Progenitor cell of endocrine pancreas (in vitro differentiated cells): ENCODE results near the gene LBX2. TPM values are rescaled to one million over a fixed set of nuclear protein-coding genes. Genes with fewer than 3 reads are reported as not detected.

Experiments used
- DNase-seq: peaks from one replicate; pipeline ENCODE4 v3.0.0; 2021; ENCODE audit warnings: low spot score; ENCODE audit not compliant: unreplicated experiment
- H3K27ac Mint-ChIP-seq: 2 replicates; pipeline ENCODE4 v1.8.0; 2021; ENCODE audit warnings: mild to moderate bottlenecking, moderate library complexity, mixed read lengths
- H3K27me3 Mint-ChIP-seq: 2 replicates; pipeline ENCODE4 v1.8.0; 2021; ENCODE audit warnings: mixed read lengths
- H3K36me3 Mint-ChIP-seq: 2 replicates; pipeline ENCODE4 v1.8.0; 2022; ENCODE audit warnings: mixed read lengths; ENCODE audit not compliant: insufficient read depth
- H3K4me1 Mint-ChIP-seq: 2 replicates; pipeline ENCODE4 v1.8.0; 2021; ENCODE audit warnings: low read depth, mixed read lengths
- H3K4me3 Mint-ChIP-seq: 2 replicates; pipeline ENCODE4 v1.8.0; 2021; ENCODE audit warnings: low read depth, mild to moderate bottlenecking, moderate library complexity, mixed read lengths
- H3K9me3 Mint-ChIP-seq: 2 replicates; pipeline ENCODE4 v1.8.0; 2021; ENCODE audit warnings: low read depth, mixed read lengths
- total RNA-seq: library from RNA; stranded (reverse); gene quantifications from 2 replicates; pipeline ENCODE4 v1.2.1, GENCODE V29; 2021
- TF ChIP-seq, protein P1 (sequence below): fragments of 200-600 bp; sonication (generic); IDR thresholded peaks from one replicate; pipeline ENCODE4 v1.5.0; 2021; ENCODE audit warnings: antibody characterized with exemption, mild to moderate bottlenecking; ENCODE audit not compliant: unreplicated experiment

LBX2 gene
- total RNA-seq, 1 donor from 2014 or later = 9.3 TPM

DNA sequence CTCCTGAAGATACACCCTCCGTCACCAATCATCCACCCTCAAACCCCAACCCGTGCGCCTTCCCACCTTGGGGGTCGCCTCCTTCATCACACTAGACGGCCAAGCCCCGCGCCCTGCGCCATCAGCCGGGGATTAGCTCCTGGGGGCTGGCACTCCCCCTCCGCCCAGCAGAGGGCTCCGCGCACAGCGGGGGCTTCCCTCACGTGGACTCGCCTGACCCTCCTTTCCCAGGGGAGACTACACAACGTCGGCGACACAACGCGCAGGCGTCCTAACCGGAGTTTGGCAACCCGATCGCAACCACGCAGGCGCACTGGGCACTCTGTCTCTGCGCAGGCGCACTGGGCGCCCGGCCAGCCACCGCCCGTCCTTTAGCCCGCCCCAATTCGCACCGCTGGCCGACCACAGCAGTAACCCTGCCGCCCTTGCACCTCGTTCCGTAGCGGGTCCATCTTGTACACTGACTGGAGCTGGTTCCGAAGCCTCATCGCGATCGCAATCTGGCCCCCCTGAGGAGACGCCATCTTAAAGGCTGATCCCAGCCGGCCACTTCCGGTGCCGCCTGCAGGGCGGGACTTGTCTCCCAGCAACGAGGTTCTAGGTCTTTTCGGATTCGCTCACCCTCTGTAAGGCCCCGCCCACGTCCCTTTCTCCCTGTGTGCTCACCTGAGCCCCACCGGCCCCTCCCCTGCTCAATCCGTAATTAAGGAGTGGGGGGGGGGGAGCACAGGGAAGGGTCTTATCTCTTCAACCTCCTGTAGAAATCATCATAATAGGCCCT, 7.9 kb upstream of the LBX2 start, which contains the start of gene PCGF1:
Gene PCGF1 (minus strand): TSS at position 551 of the 781 bp plus-strand sequence. CDS start 27 bp downstream, at position 524.
- peak; percentile 94 for DNase-seq
- peaks cover 12% of the 10 kb centered on the region for H3K36me3 Mint-ChIP-seq
- H3K27me3 Mint-ChIP-seq = peaks cover 29% of the 10 kb centered on the region
- peak within 1 kb of the TSS; percentile 100 for H3K27ac Mint-ChIP-seq
- TF ChIP-seq, protein P1, sequence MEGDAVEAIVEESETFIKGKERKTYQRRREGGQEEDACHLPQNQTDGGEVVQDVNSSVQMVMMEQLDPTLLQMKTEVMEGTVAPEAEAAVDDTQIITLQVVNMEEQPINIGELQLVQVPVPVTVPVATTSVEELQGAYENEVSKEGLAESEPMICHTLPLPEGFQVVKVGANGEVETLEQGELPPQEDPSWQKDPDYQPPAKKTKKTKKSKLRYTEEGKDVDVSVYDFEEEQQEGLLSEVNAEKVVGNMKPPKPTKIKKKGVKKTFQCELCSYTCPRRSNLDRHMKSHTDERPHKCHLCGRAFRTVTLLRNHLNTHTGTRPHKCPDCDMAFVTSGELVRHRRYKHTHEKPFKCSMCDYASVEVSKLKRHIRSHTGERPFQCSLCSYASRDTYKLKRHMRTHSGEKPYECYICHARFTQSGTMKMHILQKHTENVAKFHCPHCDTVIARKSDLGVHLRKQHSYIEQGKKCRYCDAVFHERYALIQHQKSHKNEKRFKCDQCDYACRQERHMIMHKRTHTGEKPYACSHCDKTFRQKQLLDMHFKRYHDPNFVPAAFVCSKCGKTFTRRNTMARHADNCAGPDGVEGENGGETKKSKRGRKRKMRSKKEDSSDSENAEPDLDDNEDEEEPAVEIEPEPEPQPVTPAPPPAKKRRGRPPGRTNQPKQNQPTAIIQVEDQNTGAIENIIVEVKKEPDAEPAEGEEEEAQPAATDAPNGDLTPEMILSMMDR = peak; percentile 65
- no peaks in the 10 kb centered on the region for H3K9me3 Mint-ChIP-seq
- peaks cover 29% of the 10 kb centered on the region for H3K4me1 Mint-ChIP-seq
- peak within 1 kb of the TSS; percentile 99 for H3K4me3 Mint-ChIP-seq

DNA sequence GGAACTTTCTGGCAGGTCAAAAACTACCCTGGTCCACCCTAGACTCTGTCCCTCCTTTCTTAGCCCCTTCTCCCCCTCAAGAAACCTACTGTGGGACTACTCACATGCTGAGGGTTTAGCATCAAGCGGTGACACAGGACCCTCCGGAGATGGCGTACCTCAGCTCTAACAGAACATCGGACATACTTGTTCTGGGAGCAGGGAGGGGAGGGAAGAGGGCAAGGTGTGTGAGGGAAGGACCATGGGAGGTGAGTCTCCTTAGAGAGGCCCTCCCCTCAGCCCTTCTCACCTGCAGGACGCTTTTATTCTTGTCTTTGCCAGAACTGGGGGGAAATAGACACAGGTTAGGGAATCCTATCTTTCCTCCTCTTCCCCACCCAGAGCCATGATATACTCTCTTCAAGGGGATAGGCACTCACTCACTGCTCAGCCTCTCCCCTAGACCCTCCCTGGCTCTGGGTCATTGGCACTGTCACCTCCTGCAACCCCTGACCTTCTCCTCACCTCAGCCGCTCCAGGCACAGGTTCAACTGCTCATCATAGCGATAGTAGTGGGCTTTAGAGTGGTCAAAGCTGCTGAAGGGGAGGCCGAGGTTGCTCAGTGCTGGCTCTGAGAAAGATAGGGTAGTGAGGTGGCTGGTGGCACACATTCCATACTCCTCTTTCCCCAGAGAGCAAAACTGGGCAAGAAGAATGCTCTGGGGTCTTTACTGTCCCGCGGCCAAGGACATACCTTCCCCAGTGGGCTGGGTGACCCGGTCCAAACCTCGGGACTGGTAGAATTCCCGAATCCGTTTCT, 6.2 kb upstream of the LBX2 start:
- no peak for DNase-seq
- no peaks in the 10 kb centered on the region for H3K9me3 Mint-ChIP-seq
- peak overlapping the region; percentile 54 for H3K27ac Mint-ChIP-seq
- peaks cover 12% of the 10 kb centered on the region for H3K36me3 Mint-ChIP-seq
- H3K4me3 Mint-ChIP-seq = peak overlapping the region; percentile 16
- H3K4me1 Mint-ChIP-seq = peaks cover 38% of the 10 kb centered on the region
- TF ChIP-seq, protein P1 = no peak
- peaks cover 16% of the 10 kb centered on the region for H3K27me3 Mint-ChIP-seq

DNA sequence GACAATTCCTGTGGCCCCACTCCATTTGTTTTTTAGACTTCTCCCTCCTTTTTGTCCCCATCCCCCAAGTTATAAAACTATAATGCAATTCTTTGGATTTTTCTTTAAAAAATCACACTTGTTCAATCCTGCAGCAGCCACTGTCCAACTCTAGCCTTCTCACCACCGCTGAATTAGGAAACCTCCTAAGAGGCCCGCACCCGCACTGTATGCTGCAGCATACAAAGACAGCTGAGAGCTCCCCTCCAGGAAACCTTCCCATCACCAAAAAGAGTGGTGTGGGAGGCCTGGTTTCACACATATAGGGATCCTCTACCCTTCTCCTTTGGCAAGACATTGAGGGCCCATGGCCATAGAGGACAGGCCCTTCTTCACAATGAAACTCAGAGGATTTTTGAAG, 5.2 kb upstream of the LBX2 start:
- peaks cover 41% of the 10 kb centered on the region for H3K4me1 Mint-ChIP-seq
- TF ChIP-seq, protein P1 = no peak
- no peaks in the 10 kb centered on the region for H3K9me3 Mint-ChIP-seq
- no peak for DNase-seq
- H3K4me3 Mint-ChIP-seq = peak overlapping the region; percentile 77
- H3K36me3 Mint-ChIP-seq = peaks cover 12% of the 10 kb centered on the region
- H3K27ac Mint-ChIP-seq = peak overlapping the region; percentile 62
- peaks cover 13% of the 10 kb centered on the region for H3K27me3 Mint-ChIP-seq

DNA sequence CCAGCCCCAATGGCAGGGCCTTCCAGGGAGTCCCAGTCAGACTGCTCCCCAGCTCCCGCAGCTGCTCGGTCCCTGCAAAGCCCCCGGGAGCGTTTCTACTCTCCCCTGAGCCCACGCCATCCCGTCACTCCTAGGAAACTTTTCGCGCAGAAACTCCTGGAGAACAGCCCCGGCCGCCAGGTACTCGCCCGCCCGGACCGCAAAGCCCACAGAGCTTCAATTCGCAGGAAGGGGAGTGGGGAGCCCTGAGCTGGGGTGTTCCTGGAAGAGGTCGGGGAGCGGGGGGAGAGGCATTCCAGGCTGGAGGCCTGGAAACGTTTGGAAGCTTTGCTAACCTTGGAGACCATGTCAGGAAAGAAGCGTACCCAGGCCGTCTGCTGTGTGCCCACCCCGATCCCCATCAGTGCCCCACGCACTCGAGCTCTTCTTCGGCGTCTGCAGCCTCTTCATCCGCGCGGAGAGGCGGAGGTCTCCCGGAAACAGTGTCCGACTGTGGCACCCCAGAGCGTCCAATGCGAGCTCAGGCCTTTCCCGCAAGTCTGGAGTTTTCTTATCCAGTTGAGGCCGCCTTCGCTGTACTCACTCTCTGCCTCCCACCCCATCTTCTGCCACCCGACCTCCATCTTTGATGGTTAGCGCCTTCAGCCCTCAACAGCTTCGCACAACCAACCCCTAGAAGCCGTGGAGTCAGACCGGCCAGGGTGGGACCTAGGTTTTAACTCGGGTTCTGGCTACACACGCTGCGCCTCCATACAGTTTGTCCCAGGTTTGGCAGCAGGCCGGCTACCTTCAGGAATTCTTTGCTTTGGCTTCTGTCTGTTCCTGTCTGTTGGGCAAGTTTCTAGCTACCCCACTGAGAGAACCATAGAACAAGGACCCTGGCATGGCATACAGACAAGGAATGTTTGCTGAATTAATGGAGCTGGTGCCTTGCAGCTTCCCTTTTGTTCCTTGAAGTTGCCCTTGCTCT, 4.4 kb upstream of the LBX2 start:
- peak overlapping the region; percentile 94 for H3K27ac Mint-ChIP-seq
- H3K4me3 Mint-ChIP-seq = peak overlapping the region; percentile 77
- peaks cover 44% of the 10 kb centered on the region for H3K4me1 Mint-ChIP-seq
- TF ChIP-seq, protein P1 = no peak
- H3K9me3 Mint-ChIP-seq = no peaks in the 10 kb centered on the region
- H3K36me3 Mint-ChIP-seq = peaks cover 12% of the 10 kb centered on the region
- DNase-seq = no peak
- H3K27me3 Mint-ChIP-seq = peaks cover 15% of the 10 kb centered on the region
